HepG2 (cell line): ENCODE results near the gene GPATCH4.

ENCODE experiments used
- ATF2 ChIP-seq: sonication (generic); formaldehyde crosslinking; IDR thresholded peaks from 2 replicates; pipeline ENCODE4 v1.4.0; 2020; ENCODE audit warnings: missing genetic modification reagents
- CTCF ChIP-seq: sonication (generic); formaldehyde crosslinking; IDR thresholded peaks from 2 replicates; pipeline ENCODE4 v1.5.0; 2020; ENCODE audit warnings: mild to moderate bottlenecking, missing genetic modification reagents, moderate library complexity
- E2F1 ChIP-seq: sonication (generic); formaldehyde crosslinking; IDR thresholded peaks from 2 replicates; pipeline ENCODE4 v1.5.0; 2020; ENCODE audit warnings: missing genetic modification reagents
- FOSL1 ChIP-seq: sonication (generic); formaldehyde crosslinking; IDR thresholded peaks from 2 replicates; pipeline ENCODE4 v1.9.0; 2021; ENCODE audit warnings: missing genetic modification reagents, borderline replicate concordance
- IKZF1 ChIP-seq: fragments of 450-650 bp; IDR thresholded peaks from 2 replicates; pipeline ENCODE4 v1.7.1; 2016
- MEIS1 ChIP-seq: sonication (generic); formaldehyde crosslinking; IDR thresholded peaks from 2 replicates; pipeline ENCODE4 v1.9.0; 2021; ENCODE audit warnings: mild to moderate bottlenecking, missing genetic modification reagents, moderate library complexity, borderline replicate concordance
- POLR2A ChIP-seq, 2 experiments: IDR thresholded peaks; 2 replicates each; pipeline ENCODE4 v1.6.1; 2011; ENCODE audit warnings: low read depth in 2 of 2, low read length in 2 of 2, mild to moderate bottlenecking in 1 of 2, moderate library complexity in 1 of 2; ENCODE audit not compliant: insufficient read depth in 1 of 2
- POLR2AphosphoS2 ChIP-seq: IDR thresholded peaks from 2 replicates; pipeline ENCODE4 v1.6.1; 2011; ENCODE audit warnings: low read depth, low read length, improper control_type of control experiment
- REST ChIP-seq, 2 experiments: IDR thresholded peaks; 2 replicates each; pipeline ENCODE4 v1.6.1; 2011 to 2012; ENCODE audit warnings: low read length in 2 of 2, borderline replicate concordance in 1 of 2, low read depth in 1 of 2, mild to moderate bottlenecking in 1 of 2, moderate library complexity in 1 of 2
- TEAD3 ChIP-seq: optimal IDR thresholded peaks from 2 replicates; pipeline ENCODE3; 2016; ENCODE audit warnings: borderline replicate concordance
- TP53 ChIP-seq: sonication (generic); formaldehyde crosslinking; conservative IDR thresholded peaks from 2 replicates; pipeline ENCODE4 v1.4.0; 2020; ENCODE audit warnings: missing genetic modification reagents
- ZFP41 ChIP-seq: sonication (generic); formaldehyde crosslinking; IDR thresholded peaks from 2 replicates; pipeline ENCODE4 v1.4.0; 2020; ENCODE audit warnings: mild to moderate bottlenecking, missing genetic modification reagents, borderline replicate concordance
- ZNF629 ChIP-seq: sonication (generic); formaldehyde crosslinking; conservative IDR thresholded peaks from 2 replicates; pipeline ENCODE4 v1.5.0; 2020; ENCODE audit warnings: missing genetic modification reagents

- TF ChIP-seq FOSL1 (CRISPR knock-in tag) (no peak), REST (IDR thresholded peaks at IDR 0.05; ENCODE audit: borderline replicate concordance in 1 of 2, low read depth in 1 of 2, low read length in 2 of 2) (no peak), CTCF (CRISPR knock-in tag) (no peak), POLR2A (IDR thresholded peaks at IDR 0.05; ENCODE audit: insufficient read depth in 1 of 2, low read depth in 2 of 2, low read length in 2 of 2) (no peak), E2F1 (CRISPR knock-in tag) (no peak), TEAD3 (no peak), ZNF629 (CRISPR knock-in tag) (no peak), POLR2AphosphoS2 (no peak), TP53 (CRISPR knock-in tag) (no peak), ATF2 (CRISPR knock-in tag) (no peak), ZFP41 (CRISPR knock-in tag) (no peak), MEIS1 (CRISPR knock-in tag) (no peak), IKZF1 (no peak)
Observed at GRCh38 chr1:156549831-156550230, 51.4 kb downstream of the GPATCH4 start.
